GM12892 (cell line): Measurements from ENCODE around the gene RNF43.

Experiments used
- POLR2A ChIP-seq: IDR thresholded peaks from 2 replicates; pipeline ENCODE4 v1.6.1; 2011; ENCODE audit warnings: low read depth, low read length, control low read depth
- POLR2AphosphoS5 ChIP-seq: IDR thresholded peaks from 2 replicates; pipeline ENCODE4 v1.6.1; 2011; ENCODE audit warnings: low read depth, low read length, control low read depth

GRCh38 chr17:58383892-58384462, 33.4 kb downstream of the RNF43 start:
- no peak for TF ChIP-seq POLR2AphosphoS5
- TF ChIP-seq POLR2A = no peak
